ENCODE results near the gene RRP15.

DNA sequence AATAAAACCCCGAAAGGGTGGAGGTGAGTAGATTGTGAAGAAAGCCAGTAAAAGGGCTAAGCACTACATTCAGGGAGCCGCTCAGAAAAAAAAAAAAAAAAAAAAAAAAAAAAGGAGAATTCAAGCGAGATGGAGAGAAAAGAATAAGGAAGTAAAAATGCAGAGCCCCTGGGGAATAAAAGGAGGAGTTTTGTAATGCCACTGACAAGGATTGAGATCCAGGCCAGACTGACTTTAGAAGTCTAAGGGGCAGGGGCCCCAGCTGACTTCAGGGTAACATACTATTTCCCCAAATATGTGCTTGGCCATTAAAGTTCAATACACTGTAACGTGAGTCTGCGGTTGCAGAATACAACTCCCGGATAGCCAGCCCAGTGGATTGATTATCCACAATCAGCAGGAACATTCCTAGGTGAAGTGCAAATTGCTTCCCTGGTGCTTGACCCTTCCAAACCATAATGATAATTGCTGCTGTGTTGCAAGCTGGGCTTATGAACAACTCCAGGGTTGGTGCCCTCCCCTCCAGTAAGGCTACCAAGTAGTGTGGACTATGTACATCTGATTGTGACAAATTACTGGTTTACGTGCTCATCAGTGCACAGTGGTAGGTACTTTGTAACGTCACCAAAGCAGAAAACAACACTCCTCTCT lies 30.7 kb upstream of the RRP15 start:
- TF ChIP-seq CTCF (conservative IDR thresholded peaks at IDR 0.05; ENCODE audit: low read depth, low read length) (no peak), EZH2phosphoT487 (IDR thresholded peaks at IDR 0.05; ENCODE audit: borderline replicate concordance, low read length) (no peak), EZH2 (IDR thresholded peaks at IDR 0.05; ENCODE audit: low read length, unreplicated experiment) (no peak)

All from PC-3 (cell line).